GM18505 (cell line): ENCODE data around the gene PGLYRP2.

Experiments
- ATAC-seq: cut with Tn5 transposase; IDR thresholded peaks from one replicate; pipeline ENCODE4 v1.9.1; 2021; ENCODE audit not compliant: unreplicated experiment
- POLR2A ChIP-seq: IDR thresholded peaks from 4 replicates; pipeline ENCODE4 v1.6.1; 2011; ENCODE audit warnings: borderline replicate concordance; ENCODE audit not compliant: insufficient read depth, insufficient read length; ENCODE audit errors: extremely low read depth

The PGLYRP2 gene

DNA sequence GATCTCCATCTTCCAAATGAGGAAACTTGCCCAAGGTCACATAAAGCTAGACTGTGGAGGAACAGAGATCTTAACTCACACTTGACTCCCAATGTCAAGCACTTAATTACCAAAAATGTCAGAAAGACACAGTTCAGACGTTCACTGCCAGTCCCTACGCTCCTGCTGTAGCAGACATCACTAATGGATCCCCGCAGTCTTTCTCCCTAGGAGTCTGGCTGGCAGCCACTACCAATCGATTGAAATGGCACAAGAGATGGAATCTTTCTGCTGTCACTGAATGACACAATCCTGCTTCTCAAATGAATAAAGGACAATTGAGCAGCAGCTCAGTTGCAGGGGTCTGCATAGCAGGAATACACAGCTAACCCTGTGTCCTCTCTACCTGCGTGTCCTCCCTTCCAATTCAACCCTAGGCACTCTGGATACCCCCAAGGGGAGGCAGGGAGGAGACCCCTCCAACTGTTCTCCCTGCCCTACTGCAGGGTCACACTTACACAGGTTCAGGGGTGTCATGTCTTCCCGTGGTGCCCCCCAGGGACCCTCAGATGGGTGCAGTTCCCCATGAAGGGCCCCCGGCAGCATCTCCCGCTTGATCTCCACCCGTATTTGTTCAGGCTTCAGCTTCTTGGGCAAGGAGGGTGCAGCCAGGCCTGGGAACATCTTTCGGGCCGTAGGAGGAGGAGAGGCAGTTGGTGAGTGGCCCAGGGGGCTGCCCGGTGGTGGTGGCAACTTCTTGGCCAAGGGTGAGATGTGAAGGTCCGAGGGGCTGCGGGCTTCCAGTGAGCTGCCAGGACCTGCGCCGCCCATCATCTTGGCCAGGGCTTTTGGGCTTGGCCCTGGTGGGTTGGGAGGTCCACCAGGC, 52.6 kb downstream of the PGLYRP2 start:
- no peak for TF ChIP-seq POLR2A
- no peak for ATAC-seq

DNA sequence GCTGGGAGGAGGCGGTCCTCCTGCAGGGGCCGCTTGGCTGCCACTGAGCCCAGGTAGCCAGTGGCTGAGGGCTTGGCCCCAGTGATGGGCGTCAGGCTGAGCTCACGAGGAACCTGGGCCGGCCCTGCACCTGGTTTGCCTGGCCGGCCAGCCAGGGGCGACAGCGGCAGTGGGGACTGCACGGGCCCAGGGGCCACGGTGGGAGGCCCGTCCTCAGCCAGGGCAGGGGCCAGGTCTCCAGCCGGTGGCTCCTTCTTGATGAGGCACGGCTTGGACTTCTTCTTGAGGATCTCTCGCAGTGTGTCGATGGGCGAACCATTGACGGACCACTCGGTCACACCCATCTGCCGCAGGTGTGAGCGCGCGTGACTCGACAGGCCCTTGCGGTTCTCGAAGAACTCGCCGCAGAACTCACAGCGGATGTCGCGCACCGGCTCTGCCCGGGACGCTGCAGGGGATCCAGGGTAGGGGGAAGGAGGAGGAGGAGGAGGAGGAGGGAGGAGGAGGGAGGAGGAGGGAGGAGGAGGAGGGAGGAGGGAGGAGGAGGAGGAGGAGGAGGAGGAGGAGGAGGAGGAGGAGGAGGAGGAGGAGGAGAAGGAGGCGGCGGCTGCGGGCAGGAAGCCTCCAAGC, 53.9 kb downstream of the PGLYRP2 start:
- TF ChIP-seq POLR2A: no peak
- ATAC-seq: no peak

DNA sequence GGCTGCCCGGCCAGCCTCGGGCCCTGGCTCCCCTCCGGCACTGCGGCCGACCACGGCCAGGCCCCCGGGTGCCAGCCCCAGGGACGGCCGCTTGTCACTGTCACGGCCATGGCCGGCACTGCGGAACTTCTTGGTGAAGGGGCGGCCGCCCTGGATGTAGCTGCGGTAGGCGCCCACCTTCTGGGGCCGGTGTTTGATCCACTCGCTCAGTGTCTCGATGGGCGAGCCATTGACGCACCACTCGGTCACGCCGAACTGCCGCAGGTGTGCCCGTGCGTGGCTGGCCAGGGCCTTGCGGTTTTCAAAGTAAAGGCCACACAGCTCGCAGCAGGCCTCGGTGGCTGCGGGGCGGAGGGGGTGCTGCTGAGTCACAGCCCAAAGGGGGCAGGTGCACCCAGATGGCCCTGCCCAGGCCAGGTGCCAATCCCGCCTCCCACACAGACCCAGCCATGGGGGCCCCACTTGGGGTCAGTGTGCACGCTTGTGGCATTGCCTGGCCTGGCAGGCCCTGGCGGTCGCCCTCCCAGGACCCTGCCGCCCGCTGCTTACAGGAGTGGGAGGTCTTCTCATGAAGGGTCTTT, 54.5 kb downstream of the PGLYRP2 start:
- no peak for ATAC-seq
- TF ChIP-seq POLR2A: no peak

DNA sequence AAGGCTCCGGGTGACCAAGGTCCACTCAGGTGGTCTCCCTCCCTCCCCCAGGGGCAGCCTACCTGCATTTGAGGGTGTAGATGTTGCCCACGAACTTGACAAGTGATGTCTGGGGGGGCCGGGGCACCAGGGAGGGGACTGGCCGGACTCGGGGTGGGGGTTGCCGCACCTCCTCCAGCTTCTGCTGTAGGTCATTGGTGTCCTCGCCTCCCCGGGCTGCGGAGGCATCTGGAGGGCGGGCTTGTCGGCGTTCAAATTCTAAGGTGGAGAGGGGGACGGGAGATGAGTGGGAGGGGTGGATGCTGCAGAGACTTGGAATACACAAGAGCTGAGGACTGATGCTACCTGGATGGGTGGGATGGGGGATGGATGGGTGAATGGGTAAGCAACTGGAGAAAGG, 55.2 kb downstream of the PGLYRP2 start:
- ATAC-seq: no peak
- no peak for TF ChIP-seq POLR2A

DNA sequence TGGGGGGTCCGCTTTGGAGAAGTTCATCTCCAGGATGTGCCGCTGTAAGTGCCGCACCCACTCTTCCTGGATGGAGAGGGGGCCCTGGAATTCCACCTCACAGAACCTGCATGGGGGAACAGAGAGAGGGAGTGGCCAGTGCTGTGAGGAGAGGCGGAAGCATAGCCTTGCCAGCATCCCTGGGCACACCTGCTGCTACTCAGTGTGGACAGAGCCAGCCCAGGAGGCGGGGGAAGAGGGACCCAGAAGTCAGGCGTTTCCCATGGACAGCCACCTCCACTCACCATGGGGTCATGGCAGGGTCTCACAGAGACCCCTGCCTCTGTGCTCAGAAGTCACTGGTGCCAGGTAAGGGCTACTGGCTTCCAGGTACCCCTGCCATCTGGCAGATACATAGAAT, 56.2 kb downstream of the PGLYRP2 start:
- TF ChIP-seq POLR2A: no peak
- ATAC-seq: no peak

DNA sequence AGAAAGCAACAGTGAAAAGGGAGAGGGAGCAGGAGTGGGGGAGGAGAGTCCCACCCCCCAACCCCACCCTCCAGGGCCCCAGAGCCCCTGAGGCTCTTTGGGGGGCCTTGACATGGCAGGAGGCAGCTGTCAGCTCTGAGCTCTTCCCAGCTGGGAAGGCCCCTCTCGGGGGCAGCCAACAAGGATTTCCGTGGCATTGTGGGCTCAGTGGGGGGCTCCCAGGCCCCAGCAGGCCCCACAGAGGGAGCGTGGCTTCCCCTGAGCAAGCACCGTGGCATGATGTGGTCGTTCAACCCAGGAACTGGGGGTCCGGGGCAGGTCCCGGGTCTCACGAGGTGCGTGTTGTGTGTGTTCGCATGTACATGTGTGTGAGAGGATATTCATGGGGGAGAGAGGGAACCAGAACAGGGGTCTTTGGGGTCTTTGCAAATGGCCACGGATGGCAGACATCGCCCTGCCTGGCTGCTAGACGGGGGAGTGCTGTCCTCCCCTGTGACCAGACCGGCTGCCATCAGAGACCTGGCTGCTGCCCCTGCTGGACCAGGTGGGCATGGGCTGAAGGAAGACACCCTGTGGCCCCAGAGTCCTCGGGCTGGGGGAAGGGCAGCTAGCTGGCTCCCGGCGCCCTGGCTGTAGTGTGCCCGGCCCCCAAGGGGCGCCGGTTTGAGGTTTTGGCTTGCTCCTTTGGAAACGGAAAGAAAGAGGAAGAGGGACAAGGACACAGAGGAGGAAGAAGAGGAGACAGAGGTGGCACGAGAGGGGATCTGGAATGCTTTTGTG, 56.8 kb downstream of the PGLYRP2 start:
- no peak for TF ChIP-seq POLR2A
- ATAC-seq: no peak

DNA sequence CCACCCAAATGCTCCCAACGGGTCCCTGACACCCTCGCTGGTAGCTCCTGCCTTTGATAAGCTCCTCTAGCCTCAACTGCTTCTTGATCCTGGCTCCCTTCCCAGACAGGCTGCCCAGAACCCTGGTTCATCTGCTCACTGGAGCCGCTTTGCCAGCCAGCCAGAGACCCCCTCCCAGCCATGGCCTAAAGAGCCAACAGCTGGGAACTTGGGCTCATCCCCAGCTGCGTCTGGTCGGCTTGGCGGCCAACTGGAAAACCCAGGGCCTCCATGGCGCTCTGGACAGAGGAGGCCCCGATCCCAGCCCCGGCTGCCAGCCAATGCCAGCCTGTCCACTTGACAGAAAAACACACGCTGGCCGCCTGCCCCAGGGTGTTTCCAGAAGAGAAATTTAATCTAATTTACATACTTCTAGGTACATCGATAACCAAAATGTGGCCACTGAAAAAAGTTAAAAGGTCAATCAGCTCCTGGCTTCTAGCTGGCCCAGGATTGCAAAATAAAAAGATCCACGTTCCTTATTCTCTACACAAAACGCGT, 57.5 kb downstream of the PGLYRP2 start:
- TF ChIP-seq POLR2A: no peak
- no peak for ATAC-seq

DNA sequence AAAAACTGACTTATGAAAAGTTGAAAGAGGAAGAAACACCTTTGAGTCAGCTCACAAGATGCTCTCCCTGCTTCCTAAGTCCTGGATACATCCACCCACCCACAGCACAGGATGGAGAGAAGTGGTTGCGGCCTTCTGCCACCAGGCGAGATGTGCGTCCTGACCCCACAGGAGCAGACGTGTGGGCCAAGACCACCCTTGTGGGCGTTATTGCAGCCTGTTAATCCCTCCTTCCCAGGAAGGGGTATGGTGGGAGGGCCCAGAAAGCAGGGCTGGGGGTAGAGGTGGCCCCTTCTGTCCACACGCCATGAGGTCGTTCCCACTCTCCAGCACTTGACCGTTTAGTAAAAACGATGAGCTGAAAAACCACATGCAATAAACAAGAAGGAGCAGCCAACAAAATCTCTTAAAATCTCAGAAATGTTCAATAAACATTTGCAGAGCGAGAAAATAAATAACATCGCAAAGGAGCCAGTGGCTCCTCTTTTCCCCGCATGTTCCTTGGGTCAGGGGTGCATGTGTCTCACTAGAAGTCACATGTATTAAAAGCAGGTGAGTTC, 58.1 kb downstream of the PGLYRP2 start:
- ATAC-seq: no peak
- TF ChIP-seq POLR2A: no peak

DNA sequence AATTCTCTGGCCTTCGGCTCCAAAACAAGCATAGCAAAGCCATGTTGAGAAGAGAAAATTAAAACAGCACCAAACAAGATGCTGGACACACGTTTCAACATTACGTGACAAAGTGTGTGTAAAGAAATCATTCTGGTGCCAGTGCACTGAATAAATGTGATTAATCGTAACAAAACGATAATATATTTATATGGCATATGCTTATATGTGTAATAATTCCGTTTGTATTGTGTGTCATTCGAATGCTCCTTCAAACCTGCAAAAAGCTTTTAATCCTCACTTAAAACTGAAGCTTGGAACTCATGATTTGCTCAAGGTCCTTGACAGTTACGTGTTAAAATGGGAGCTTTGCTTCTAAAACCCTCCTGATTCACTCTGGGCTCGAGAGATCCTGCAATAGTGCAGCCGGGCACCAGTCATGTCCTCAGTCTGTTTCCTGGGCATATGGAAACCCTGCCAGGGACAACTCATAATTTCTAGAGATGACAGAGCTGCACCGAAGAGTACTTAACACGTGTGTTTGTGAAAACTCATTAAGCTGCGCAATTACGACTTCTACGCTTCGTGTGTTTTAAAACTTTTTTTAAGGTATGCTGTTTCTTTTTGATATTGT, 59.8 kb downstream of the PGLYRP2 start:
- TF ChIP-seq POLR2A: no peak
- no peak for ATAC-seq
